GM10266 (cell line): ENCODE results near the gene CEP19.
"Not testable (repeated sequence)": the region's sequence is repeated elsewhere in the genome, so short reads cannot be mapped to it uniquely, and the experiment has no call there.

Experiments used
- DNase-seq: peaks from one replicate; pipeline ENCODE4 v3.0.0; 2012; ENCODE audit errors: extremely low spot score
- CTCF ChIP-seq: IDR thresholded peaks from 2 replicates; pipeline ENCODE4 v1.5.1; 2012; ENCODE audit warnings: mild to moderate bottlenecking, low read depth; ENCODE audit not compliant: control insufficient read depth, insufficient read depth; ENCODE audit errors: missing control alignments

Gene CEP19

GRCh38 chr3:196726788-196727675, 15.0 kb upstream of the CEP19 start:
- no peak for DNase-seq
- TF ChIP-seq CTCF: no peak

GRCh38 chr3:196721097-196721496, 9.0 kb upstream of the CEP19 start:
- no peak for DNase-seq
- TF ChIP-seq CTCF: no peak

GRCh38 chr3:196717162-196717561, 5.1 kb upstream of the CEP19 start:
- not testable (repeated sequence) for DNase-seq

- no peak for TF ChIP-seq CTCF
- peak; percentile 66 for DNase-seq
Measured at GRCh38 chr3:196712514-196713413, 714 bp upstream of the CEP19 start.

- DNase-seq: no peak
- TF ChIP-seq CTCF: no peak
Measured at GRCh38 chr3:196708467-196708866, 3.6 kb downstream of the CEP19 start.

GRCh38 chr3:196707566-196707965, 4.5 kb downstream of the CEP19 start:
- no peak for DNase-seq
- no peak for TF ChIP-seq CTCF

GRCh38 chr3:196706731-196707130, 5.3 kb downstream of the CEP19 start:
- no peak for TF ChIP-seq CTCF
- no peak for DNase-seq
